Natural killer cell (primary cell): ENCODE data around the gene VSIG10L2. TPM values are rescaled to one million over a fixed set of nuclear protein-coding genes. Genes with fewer than 3 reads are reported as not detected.

Experiments used
- ATAC-seq, 3 donors: fragments of 150-1000 bp in 2 of 3; fragments of 200-7000 bp in 1 of 3; cut with Tn5 transposase; 1 replicate in 1 of 3; 2 replicates in 2 of 3; pipeline ENCODE4 v1.10.0; 2021; ENCODE audit warnings: mild to moderate bottlenecking in 2 of 3, moderate library complexity in 2 of 3
- DNase-seq, 2 donors: peaks; one replicate each; pipeline versions ENCODE4 v3.0.0 to v3.0.0-alpha.2; 2013 to 2021; ENCODE audit warnings: mixed read lengths in 1 of 2
- H3K27ac ChIP-seq: one replicate; pipeline ENCODE4 v1.5.1; 2013; ENCODE audit warnings: mild to moderate bottlenecking, low read length
- H3K27me3 ChIP-seq: one replicate; pipeline ENCODE4 v1.6.1; 2013; ENCODE audit warnings: low read length; ENCODE audit not compliant: control insufficient read depth, insufficient read depth
- H3K36me3 ChIP-seq: one replicate; pipeline ENCODE4 v1.6.1; 2013; ENCODE audit warnings: low read length; ENCODE audit not compliant: control insufficient read depth, insufficient read depth
- H3K4me1 ChIP-seq: one replicate; pipeline ENCODE4 v1.6.1; 2013; ENCODE audit warnings: low read length; ENCODE audit not compliant: control insufficient read depth, insufficient read depth
- H3K4me3 ChIP-seq: one replicate; pipeline ENCODE4 v1.5.1; 2013; ENCODE audit warnings: low read length
- H3K9me3 ChIP-seq: one replicate; pipeline ENCODE4 v1.6.1; 2013; ENCODE audit warnings: low read length; ENCODE audit not compliant: control insufficient read depth, insufficient read depth
- H3K27ac Mint-ChIP-seq, 2 donors: one replicate each; pipeline ENCODE4 v1.8.0; 2022; ENCODE audit warnings: mild to moderate bottlenecking in 2 of 2, mixed read lengths in 2 of 2, moderate library complexity in 1 of 2
- H3K27me3 Mint-ChIP-seq, 2 donors: one replicate each; pipeline ENCODE4 v1.8.0; 2022; ENCODE audit warnings: low read depth in 2 of 2, mixed read lengths in 2 of 2
- H3K36me3 Mint-ChIP-seq: one replicate; pipeline ENCODE4 v1.8.0; 2022; ENCODE audit warnings: mixed read lengths
- H3K4me1 Mint-ChIP-seq, 2 donors: one replicate each; pipeline ENCODE4 v1.8.0; 2022; ENCODE audit warnings: mixed read lengths in 2 of 2
- H3K4me3 Mint-ChIP-seq: one replicate; pipeline ENCODE4 v1.8.0; 2022; ENCODE audit warnings: mild to moderate bottlenecking, moderate library complexity, mixed read lengths
- H3K9me3 Mint-ChIP-seq, 2 donors: one replicate each; pipeline ENCODE4 v1.8.0; 2022; ENCODE audit warnings: mixed read lengths in 2 of 2
- WGBS: methylation state at CpG from one replicate; pipeline ENCODE4 v1.1.7; 2013; ENCODE audit warnings: missing lambda C conversion rate; ENCODE audit not compliant: insufficient coverage; 5-methylcytosine and 5-hydroxymethylcytosine counted together
- intact Hi-C: fragments of 100-400 bp; cut with micrococcal nuclease; formaldehyde crosslinking; loops from one replicate; pipeline ENCODE4 v1.14.2; 2022
- total RNA-seq, 4 donors: library from RNA; stranded (reverse); fragments of 120-200 nt in 1 of 4; gene quantifications; one replicate each; pipeline versions ENCODE4 v1.2.3 to v1.2.4, GENCODE V29; 2013 to 2022
- TF ChIP-seq, protein P1 (sequence below): fragments of 200-600 bp; IDR thresholded peaks from one replicate; pipeline ENCODE4 v1.8.0; 2022; ENCODE audit warnings: antibody characterized with exemption

VSIG10L2 gene
- total RNA-seq, 3 donors from 2014 or later (not counting 1 experiment from before 2014, with no cell fraction given): not detected

GRCh38 chr11:125902927-125903710 is 42.7 kb upstream of the VSIG10L2 start, which contains the start of gene PUS3:
Gene PUS3, minus strand, starts transcription at chr11:125903206. Its CDS starts 6,922 bp downstream, at chr11:125896284.
- ATAC-seq (peak; percentile 91 to 95 (median 93)), DNase-seq (peak; percentile 79 to 92)
- WGBS: 2% methylated on average over 29 of the region's 31 CpGs
- Mint-ChIP-seq H3K9me3 (no peaks in the 10 kb centered on the region), H3K4me3 (peak within 1 kb of the TSS; percentile 96), H3K36me3 (no peaks in the 10 kb centered on the region), H3K27ac (peak within 1 kb of the TSS; percentile 89 to 91), H3K27me3 (peaks cover 18 to 30% of the 10 kb centered on the region in 2 donors), H3K4me1 (peaks cover 13 to 15% of the 10 kb centered on the region in 2 donors)
- Histone ChIP-seq H3K4me1 (peaks cover 24% of the 10 kb centered on the region), H3K27me3 (peaks cover 21% of the 10 kb centered on the region), H3K4me3 (peak within 1 kb of the TSS; percentile 55), H3K27ac (peak within 1 kb of the TSS; percentile 32), H3K36me3 (peaks cover 11% of the 10 kb centered on the region), H3K9me3 (no peaks in the 10 kb centered on the region)
- intact Hi-C loops: loop anchor here (2.0 kb wide), 1 partner anchor 14 kb away; no protein-coding TSS in a partner anchor
- TF ChIP-seq, protein P1, sequence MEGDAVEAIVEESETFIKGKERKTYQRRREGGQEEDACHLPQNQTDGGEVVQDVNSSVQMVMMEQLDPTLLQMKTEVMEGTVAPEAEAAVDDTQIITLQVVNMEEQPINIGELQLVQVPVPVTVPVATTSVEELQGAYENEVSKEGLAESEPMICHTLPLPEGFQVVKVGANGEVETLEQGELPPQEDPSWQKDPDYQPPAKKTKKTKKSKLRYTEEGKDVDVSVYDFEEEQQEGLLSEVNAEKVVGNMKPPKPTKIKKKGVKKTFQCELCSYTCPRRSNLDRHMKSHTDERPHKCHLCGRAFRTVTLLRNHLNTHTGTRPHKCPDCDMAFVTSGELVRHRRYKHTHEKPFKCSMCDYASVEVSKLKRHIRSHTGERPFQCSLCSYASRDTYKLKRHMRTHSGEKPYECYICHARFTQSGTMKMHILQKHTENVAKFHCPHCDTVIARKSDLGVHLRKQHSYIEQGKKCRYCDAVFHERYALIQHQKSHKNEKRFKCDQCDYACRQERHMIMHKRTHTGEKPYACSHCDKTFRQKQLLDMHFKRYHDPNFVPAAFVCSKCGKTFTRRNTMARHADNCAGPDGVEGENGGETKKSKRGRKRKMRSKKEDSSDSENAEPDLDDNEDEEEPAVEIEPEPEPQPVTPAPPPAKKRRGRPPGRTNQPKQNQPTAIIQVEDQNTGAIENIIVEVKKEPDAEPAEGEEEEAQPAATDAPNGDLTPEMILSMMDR: no peak

- Mint-ChIP-seq H3K9me3 (no peaks in the 10 kb centered on the region), H3K4me1 (peaks cover 13 to 15% of the 10 kb centered on the region in 2 donors), H3K27me3 (peaks cover 20 to 39% of the 10 kb centered on the region in 2 donors), H3K36me3 (no peaks in the 10 kb centered on the region), H3K4me3 (peak within 1 kb of the TSS; percentile 96), H3K27ac (peak within 1 kb of the TSS in 1 of 2 donors; percentile 91)
- H3K36me3 ChIP-seq: peaks cover 11% of the 10 kb centered on the region
- no peak within 1 kb of the TSS for H3K27ac ChIP-seq
- H3K27me3 ChIP-seq: peaks cover 21% of the 10 kb centered on the region
- ATAC-seq (peak in 1 of 3 donors; percentile 29), DNase-seq (peak in 1 of 2 donors; percentile 44)
- 4% methylated on average over 81 of the region's 81 CpGs for WGBS
- H3K9me3 ChIP-seq: no peaks in the 10 kb centered on the region
- intact Hi-C loops: loop anchor here (2.0 kb wide), 1 partner anchor 15 kb away; no protein-coding TSS in a partner anchor
- peak within 1 kb of the TSS; percentile 14 for H3K4me3 ChIP-seq
- TF ChIP-seq, protein P1: no peak
- H3K4me1 ChIP-seq: peaks cover 24% of the 10 kb centered on the region
Observed at GRCh38 chr11:125903711-125904659, 41.9 kb upstream of the VSIG10L2 start, which contains the start of gene DDX25. Gene DDX25, plus strand, starts transcription at chr11:125904508. Its CDS starts 10 bp downstream, at chr11:125904518.

DNA sequence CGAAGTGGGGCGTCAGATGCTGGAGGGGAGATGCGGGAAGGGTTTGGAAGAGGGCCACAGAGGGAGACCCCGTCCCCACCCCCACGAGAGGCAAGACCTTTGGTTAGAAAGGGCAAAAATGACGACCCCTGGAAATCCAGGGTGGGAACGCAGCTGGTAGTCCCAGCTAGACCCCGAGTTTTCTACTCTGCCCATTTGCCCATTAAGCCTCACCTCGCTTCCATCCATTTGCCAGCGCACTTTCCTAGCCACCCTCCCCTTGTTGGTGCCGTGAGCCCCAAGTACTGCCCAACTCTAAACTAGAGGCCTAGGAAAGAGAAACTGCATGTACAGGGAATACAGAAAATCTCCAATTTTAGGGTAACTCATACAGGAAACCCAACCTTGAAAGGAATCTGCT is 41.2 kb upstream of the VSIG10L2 start:
- no peak for ATAC-seq
- H3K4me3 ChIP-seq: no peak overlapping the region
- intact Hi-C loops: no loop called here
- Mint-ChIP-seq H3K36me3 (no peaks in the 10 kb centered on the region), H3K27me3 (peaks cover 20 to 41% of the 10 kb centered on the region in 2 donors), H3K4me1 (peaks cover 13 to 15% of the 10 kb centered on the region in 2 donors), H3K27ac (no peak overlapping the region), H3K4me3 (peak overlapping the region; percentile 79), H3K9me3 (no peaks in the 10 kb centered on the region)
- H3K27ac ChIP-seq: no peak overlapping the region
- H3K36me3 ChIP-seq: peaks cover 7% of the 10 kb centered on the region
- peaks cover 24% of the 10 kb centered on the region for H3K4me1 ChIP-seq
- no peak for DNase-seq
- TF ChIP-seq, protein P1: no peak
- H3K9me3 ChIP-seq: no peaks in the 10 kb centered on the region
- peaks cover 21% of the 10 kb centered on the region for H3K27me3 ChIP-seq
- 53% methylated on average over 11 of the region's 11 CpGs for WGBS
